Calu3 (cell line): ENCODE data around the gene LCN12. TPM values are rescaled to one million over a fixed set of nuclear protein-coding genes. Genes with fewer than 3 reads are reported as not detected.

Experiments
- BruUV-seq: library from RNA; stranded (reverse); fragments of 400-500 nt; replicated peaks from 2 replicates; lab custom pipeline; 2021; lab: Mats Ljungman, UMichigan
- CTCF ChIA-PET: fragments of 300-600 bp; sonication (Branson Sonifier 250); formaldehyde crosslinking; loops from one replicate; lab custom pipeline; 2022; ENCODE audit warnings: antibody characterized with exemption; lab: Charles Lee
- DNase-seq: peaks from one replicate; pipeline ENCODE4 v3.0.0; 2022
- H3K27ac Mint-ChIP-seq: one replicate; pipeline ENCODE4 v1.8.0; 2022; ENCODE audit warnings: mixed read lengths; ENCODE audit not compliant: unreplicated experiment
- H3K27me3 Mint-ChIP-seq: one replicate; pipeline ENCODE4 v1.8.0; 2022; ENCODE audit warnings: mixed read lengths; ENCODE audit not compliant: unreplicated experiment
- H3K36me3 Mint-ChIP-seq: one replicate; pipeline ENCODE4 v1.8.0; 2022; ENCODE audit warnings: mild to moderate bottlenecking, moderate library complexity, mixed read lengths; ENCODE audit not compliant: insufficient read depth, unreplicated experiment
- H3K4me1 Mint-ChIP-seq: one replicate; pipeline ENCODE4 v1.8.0; 2022; ENCODE audit warnings: mild to moderate bottlenecking, low read depth, mixed read lengths; ENCODE audit not compliant: unreplicated experiment
- H3K4me3 Mint-ChIP-seq: one replicate; pipeline ENCODE4 v1.8.0; 2022; ENCODE audit warnings: mild to moderate bottlenecking, low read depth, moderate library complexity, mixed read lengths; ENCODE audit not compliant: unreplicated experiment
- H3K9me3 Mint-ChIP-seq: one replicate; pipeline ENCODE4 v1.8.0; 2022; ENCODE audit warnings: low read depth, mixed read lengths; ENCODE audit not compliant: unreplicated experiment
- intact Hi-C: fragments of 100-400 bp; cut with micrococcal nuclease; formaldehyde crosslinking; loops from one replicate; pipeline ENCODE4 v1.10.0; 2022; ENCODE audit not compliant: unreplicated experiment
- total RNA-seq: library from RNA; stranded (reverse); gene quantifications from 2 replicates; pipeline ENCODE4 v1.2.3, GENCODE V29; 2022
- TF ChIP-seq, protein P1 (sequence below): fragments of 200-600 bp; IDR thresholded peaks from one replicate; pipeline ENCODE4 v1.8.0; 2022; ENCODE audit warnings: antibody characterized with exemption; ENCODE audit not compliant: unreplicated experiment

The LCN12 gene
- total RNA-seq, 1 experiment from 2014 or later, result 3.8 TPM

DNA sequence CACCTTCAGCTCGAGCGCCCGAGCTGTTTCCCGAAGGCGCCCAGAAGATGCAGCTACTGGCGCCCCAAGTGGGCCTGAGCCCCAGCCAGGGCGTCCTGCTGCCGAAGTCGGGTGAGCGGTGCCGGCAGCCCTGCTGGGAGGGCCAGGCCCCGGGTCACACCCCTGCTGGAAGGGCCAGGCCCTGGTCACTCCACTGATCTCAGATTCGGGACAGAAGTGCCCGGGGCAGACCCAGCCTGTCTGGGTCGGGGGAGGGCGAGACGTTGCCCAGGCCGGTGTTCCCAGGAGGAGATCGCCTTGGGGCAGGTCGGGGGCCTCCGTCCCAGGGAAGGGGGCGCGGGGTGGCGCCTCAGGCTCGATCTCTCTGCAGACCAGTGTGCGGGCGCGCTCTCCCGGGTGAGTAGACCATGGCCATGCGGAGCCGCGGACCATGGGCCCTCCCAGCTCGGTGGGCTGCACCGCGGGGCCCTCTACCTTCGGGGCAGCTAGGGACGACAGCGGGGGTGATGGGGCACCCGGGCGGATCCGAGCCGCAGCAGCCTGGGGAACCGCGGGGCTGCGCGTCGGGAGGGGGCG is 33.0 kb downstream of the LCN12 start:
- CTCF ChIA-PET, result no interaction called here
- no peak overlapping the region for H3K4me3 Mint-ChIP-seq

DNA sequence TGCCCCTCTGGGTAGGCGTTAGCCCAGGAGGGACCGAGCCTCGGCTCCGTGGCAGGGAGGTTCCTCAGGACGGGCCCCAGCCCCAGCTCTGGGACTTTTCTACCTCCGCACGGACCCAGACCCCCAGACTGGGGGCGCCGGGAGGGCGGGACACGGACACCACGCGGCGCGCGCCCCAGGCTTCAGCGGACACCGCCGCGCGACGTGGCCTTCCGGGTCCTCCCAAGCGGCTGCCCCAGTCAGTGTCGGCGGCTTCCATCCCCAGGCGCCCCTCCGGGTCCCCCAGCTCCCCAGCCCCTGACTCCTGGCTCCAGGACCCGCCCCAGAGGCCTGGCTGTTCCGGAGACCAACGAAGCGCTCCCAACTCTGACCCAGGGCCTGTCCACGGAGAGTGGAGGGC is 33.8 kb downstream of the LCN12 start:
- intact Hi-C loops, result no loop called here
- H3K27ac Mint-ChIP-seq, result no peak overlapping the region
- TF ChIP-seq, protein P1, sequence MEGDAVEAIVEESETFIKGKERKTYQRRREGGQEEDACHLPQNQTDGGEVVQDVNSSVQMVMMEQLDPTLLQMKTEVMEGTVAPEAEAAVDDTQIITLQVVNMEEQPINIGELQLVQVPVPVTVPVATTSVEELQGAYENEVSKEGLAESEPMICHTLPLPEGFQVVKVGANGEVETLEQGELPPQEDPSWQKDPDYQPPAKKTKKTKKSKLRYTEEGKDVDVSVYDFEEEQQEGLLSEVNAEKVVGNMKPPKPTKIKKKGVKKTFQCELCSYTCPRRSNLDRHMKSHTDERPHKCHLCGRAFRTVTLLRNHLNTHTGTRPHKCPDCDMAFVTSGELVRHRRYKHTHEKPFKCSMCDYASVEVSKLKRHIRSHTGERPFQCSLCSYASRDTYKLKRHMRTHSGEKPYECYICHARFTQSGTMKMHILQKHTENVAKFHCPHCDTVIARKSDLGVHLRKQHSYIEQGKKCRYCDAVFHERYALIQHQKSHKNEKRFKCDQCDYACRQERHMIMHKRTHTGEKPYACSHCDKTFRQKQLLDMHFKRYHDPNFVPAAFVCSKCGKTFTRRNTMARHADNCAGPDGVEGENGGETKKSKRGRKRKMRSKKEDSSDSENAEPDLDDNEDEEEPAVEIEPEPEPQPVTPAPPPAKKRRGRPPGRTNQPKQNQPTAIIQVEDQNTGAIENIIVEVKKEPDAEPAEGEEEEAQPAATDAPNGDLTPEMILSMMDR, result no peak
- CTCF ChIA-PET, result no interaction called here
- no peak for DNase-seq
- no peaks in the 10 kb centered on the region for H3K9me3 Mint-ChIP-seq
- H3K27me3 Mint-ChIP-seq, result peaks cover 36% of the 10 kb centered on the region
- H3K36me3 Mint-ChIP-seq, result peaks cover 4% of the 10 kb centered on the region
- H3K4me3 Mint-ChIP-seq, result no peak overlapping the region
- no TSS peak for BruUV-seq
- no peaks in the 10 kb centered on the region for H3K4me1 Mint-ChIP-seq

More for the DNA sequence above, 33.0 kb downstream of the LCN12 start:
- TF ChIP-seq, protein P1, result no peak
- H3K27ac Mint-ChIP-seq, result no peak overlapping the region
- no peak for DNase-seq
- peaks cover 36% of the 10 kb centered on the region for H3K27me3 Mint-ChIP-seq
- intact Hi-C loops, result no loop called here
- no peaks in the 10 kb centered on the region for H3K36me3 Mint-ChIP-seq
- H3K4me1 Mint-ChIP-seq, result no peaks in the 10 kb centered on the region
- no peaks in the 10 kb centered on the region for H3K9me3 Mint-ChIP-seq
- no TSS peak for BruUV-seq

DNA sequence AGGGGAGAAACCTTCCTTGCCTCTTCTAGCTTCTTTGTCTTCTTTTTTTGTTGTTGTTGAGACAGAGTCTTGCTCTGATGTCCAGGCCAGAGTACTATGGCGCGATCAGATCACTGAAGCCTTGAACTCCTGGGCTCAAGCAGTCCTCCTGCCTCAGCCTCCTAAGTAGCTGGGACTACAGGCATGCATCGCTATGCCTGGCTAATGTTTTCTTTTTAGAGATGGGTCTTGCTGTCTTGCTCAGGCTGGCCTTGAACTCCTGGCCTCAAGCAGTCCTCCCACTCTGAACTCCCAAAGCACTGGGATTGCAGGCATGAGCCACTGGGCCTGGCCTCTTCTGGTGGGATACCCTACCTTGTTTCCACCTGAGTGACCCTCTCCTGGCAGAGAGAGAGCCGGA is 36.8 kb downstream of the LCN12 start:
- no TSS peak for BruUV-seq
- H3K36me3 Mint-ChIP-seq, result peaks cover 23% of the 10 kb centered on the region
- H3K9me3 Mint-ChIP-seq, result no peaks in the 10 kb centered on the region
- TF ChIP-seq, protein P1, result no peak
- H3K27me3 Mint-ChIP-seq, result peaks cover 28% of the 10 kb centered on the region
- no peak overlapping the region for H3K4me3 Mint-ChIP-seq
- no peak overlapping the region for H3K27ac Mint-ChIP-seq
- no peaks in the 10 kb centered on the region for H3K4me1 Mint-ChIP-seq
- no peak for DNase-seq
- intact Hi-C loops, result no loop called here
- CTCF ChIA-PET, result no interaction called here

DNA sequence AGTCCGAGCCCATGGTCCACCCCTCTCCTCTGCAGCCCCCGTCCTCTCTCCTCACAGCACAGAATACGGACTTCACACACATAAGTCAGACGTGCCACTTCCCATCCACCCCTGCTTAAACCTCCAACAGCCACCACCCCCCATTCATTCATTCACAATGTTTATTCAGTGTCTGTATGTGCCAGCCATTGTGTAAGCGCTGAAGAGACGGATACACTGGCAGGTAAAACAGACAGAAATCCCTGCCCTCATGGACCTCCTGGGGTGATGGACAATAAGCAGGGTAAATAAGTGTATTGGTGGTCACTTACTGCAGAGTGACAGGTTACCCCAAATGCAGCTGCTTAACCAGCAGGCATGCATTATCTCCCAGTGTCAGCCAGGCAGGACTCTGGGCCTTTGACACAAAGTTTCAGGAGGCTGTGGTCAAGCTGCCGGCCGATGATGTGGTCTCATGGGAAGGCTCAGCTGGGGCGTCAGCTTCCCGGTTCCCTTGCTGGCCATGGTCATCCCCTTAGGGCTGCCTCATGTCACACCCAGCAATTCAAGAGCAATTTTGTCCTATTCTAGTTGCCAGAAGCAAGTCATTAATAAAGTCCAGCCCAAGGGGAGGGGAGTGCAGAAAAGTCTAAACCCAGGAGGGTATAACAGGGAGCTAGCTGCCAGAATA is 38.3 kb downstream of the LCN12 start:
- peak overlapping the region; percentile 21 for H3K27ac Mint-ChIP-seq
- peaks cover 21% of the 10 kb centered on the region for H3K27me3 Mint-ChIP-seq
- DNase-seq, result no peak
- peaks cover 23% of the 10 kb centered on the region for H3K36me3 Mint-ChIP-seq
- intact Hi-C loops, result no loop called here
- H3K4me3 Mint-ChIP-seq, result peak overlapping the region; percentile 35
- BruUV-seq, result no TSS peak
- CTCF ChIA-PET, result no interaction called here
- TF ChIP-seq, protein P1, result no peak
- no peaks in the 10 kb centered on the region for H3K4me1 Mint-ChIP-seq
- H3K9me3 Mint-ChIP-seq, result no peaks in the 10 kb centered on the region
